Naive thymus-derived CD8-positive, alpha-beta T cell (primary cell): ENCODE data around the gene BNC2. TPM values are rescaled to one million over a fixed set of nuclear protein-coding genes. Genes with fewer than 3 reads are reported as not detected.

Experiments used
- ATAC-seq, 2 donors: fragments of 150-1000 bp; cut with Tn5 transposase in 1 of 2; sonication (Bioruptor Pico), chemical (Tn5 transposase) in 1 of 2; 1 replicate in 1 of 2; 2 replicates in 1 of 2; pipeline ENCODE4 v1.10.0; 2021; ENCODE audit warnings: mild to moderate bottlenecking in 2 of 2, moderate library complexity in 2 of 2
- POLR2A ChIA-PET: fragments of 350-600 bp; sonication (Branson Sonifier 250); formaldehyde crosslinking; loops from one replicate; lab custom pipeline; 2021; ENCODE audit warnings: antibody characterized with exemption; lab: Charles Lee
- DNase-seq, 10 donors: peaks; one replicate each; pipeline versions ENCODE4 v3.0.0 to v3.0.0-alpha.2; 2020 to 2022
- H3K27ac Mint-ChIP-seq, 10 donors: one replicate each; pipeline ENCODE4 v1.8.0; 2020 to 2022; ENCODE audit warnings: mild to moderate bottlenecking in 10 of 10, mixed read lengths in 10 of 10, moderate library complexity in 4 of 10, inconsistent platforms in 1 of 10
- H3K27me3 Mint-ChIP-seq, 5 donors: one replicate each; pipeline ENCODE4 v1.8.0; 2021 to 2022; ENCODE audit warnings: mixed read lengths in 5 of 5
- H3K36me3 Mint-ChIP-seq, 3 donors: one replicate each; pipeline ENCODE4 v1.8.0; 2020 to 2022; ENCODE audit warnings: mixed read lengths in 3 of 3, mild to moderate bottlenecking in 2 of 3, inconsistent platforms in 1 of 3
- H3K4me1 Mint-ChIP-seq, 4 donors: one replicate each; pipeline ENCODE4 v1.8.0; 2021 to 2022; ENCODE audit warnings: mixed read lengths in 4 of 4
- H3K4me3 Mint-ChIP-seq, 10 donors: one replicate each; pipeline ENCODE4 v1.8.0; 2020 to 2022; ENCODE audit warnings: mild to moderate bottlenecking in 10 of 10, mixed read lengths in 10 of 10, moderate library complexity in 6 of 10, inconsistent platforms in 1 of 10
- H3K9me3 Mint-ChIP-seq, 9 donors: one replicate each; pipeline ENCODE4 v1.8.0; 2020 to 2022; ENCODE audit warnings: mixed read lengths in 9 of 9, mild to moderate bottlenecking in 3 of 9, inconsistent platforms in 1 of 9, moderate library complexity in 1 of 9
- polyA plus RNA-seq, 3 donors: library from polyadenylated mRNA; unstranded; fragments of 300-500 nt; fragmentation: Illumina TruSeq; gene quantifications; one replicate each; pipeline ENCODE4 v1.2.3, GENCODE V29; 2021
- total RNA-seq, 8 experiments: library from RNA in 2 of 8; stranded (reverse) in 2 of 8; gene quantifications; one replicate each; pipeline ENCODE4 v1.2.3 and lab custom pipeline; 2021 to 2026

The BNC2 gene
- total and polyA plus RNA-seq, 5 experiments from 2014 or later, result not detected

GRCh38 chr9:16668734-16669295 is 201.7 kb downstream of the BNC2 start:
- H3K9me3 Mint-ChIP-seq, result peaks cover 0 to 4% (median 0%) of the 10 kb centered on the region in 9 donors
- H3K27me3 Mint-ChIP-seq, result peaks cover 0 to 7% (median 2%) of the 10 kb centered on the region in 5 donors
- H3K4me1 Mint-ChIP-seq, result no peaks in the 10 kb centered on the region
- no peak overlapping the region for H3K27ac Mint-ChIP-seq
- H3K4me3 Mint-ChIP-seq, result no peak overlapping the region
- ATAC-seq, result no peak
- no peaks in the 10 kb centered on the region for H3K36me3 Mint-ChIP-seq
- POLR2A ChIA-PET, result no interaction called here
- no peak for DNase-seq

DNA sequence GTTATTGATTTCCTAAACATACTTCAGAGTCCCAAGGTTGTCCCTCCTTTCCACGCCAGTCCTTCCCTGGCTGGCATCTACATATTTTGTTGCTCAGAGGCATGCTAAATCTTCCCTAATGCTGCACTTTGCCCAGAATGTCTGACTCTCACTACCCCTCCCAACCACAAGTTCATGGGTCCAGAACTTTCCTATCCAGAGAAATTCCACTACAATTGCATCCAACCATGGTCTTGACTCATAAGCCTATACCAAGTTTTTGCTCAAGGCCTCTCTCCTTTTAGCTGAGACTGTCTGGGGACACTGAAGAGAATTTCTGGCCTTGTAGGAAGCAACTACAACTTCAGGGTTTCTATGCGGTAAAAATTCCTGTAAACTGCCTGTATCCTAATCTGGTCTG is 206.3 kb downstream of the BNC2 start:
- Mint-ChIP-seq H3K4me1 (no peaks in the 10 kb centered on the region), H3K27ac (peak overlapping the region in 1 of 10 donors; percentile 4), H3K36me3 (no peaks in the 10 kb centered on the region), H3K9me3 (peaks cover 0 to 9% (median 3%) of the 10 kb centered on the region in 9 donors), H3K27me3 (peaks cover 0 to 13% (median 3%) of the 10 kb centered on the region in 5 donors), H3K4me3 (no peak overlapping the region)
- ATAC-seq, result no peak
- no peak for DNase-seq
- POLR2A ChIA-PET, result no interaction called here

GRCh38 chr9:16661816-16662215 is 208.7 kb downstream of the BNC2 start:
- Mint-ChIP-seq H3K4me3 (no peak overlapping the region), H3K27ac (no peak overlapping the region), H3K36me3 (no peaks in the 10 kb centered on the region), H3K27me3 (peaks cover 0 to 13% (median 3%) of the 10 kb centered on the region in 5 donors), H3K9me3 (peaks cover 0 to 10% (median 3%) of the 10 kb centered on the region in 9 donors), H3K4me1 (no peaks in the 10 kb centered on the region)
- no peak for DNase-seq
- no peak for ATAC-seq
- POLR2A ChIA-PET, result no interaction called here

DNA sequence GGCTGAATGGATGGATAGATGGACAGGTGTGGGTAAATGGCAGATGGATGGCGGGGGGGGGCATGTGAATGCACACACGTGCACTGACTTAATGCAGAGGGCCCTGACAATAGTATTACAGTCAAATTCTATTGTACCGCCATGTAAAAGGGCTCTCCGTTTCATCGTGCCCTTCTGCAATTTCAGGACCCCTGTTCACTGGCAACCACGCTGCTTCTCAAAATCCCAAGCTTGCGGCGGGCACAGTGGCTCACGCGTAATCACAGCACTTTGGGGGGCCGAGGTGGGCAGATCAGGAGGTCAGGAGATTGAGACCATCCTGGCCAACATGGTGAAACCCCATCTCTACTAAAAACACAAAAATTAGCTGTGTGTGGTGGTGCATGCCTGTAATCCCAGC is 211.4 kb downstream of the BNC2 start:
- no peaks in the 10 kb centered on the region for H3K36me3 Mint-ChIP-seq
- peaks cover 0 to 24% (median 3%) of the 10 kb centered on the region in 5 donors for H3K27me3 Mint-ChIP-seq
- H3K9me3 Mint-ChIP-seq, result peaks cover 0 to 10% (median 2%) of the 10 kb centered on the region in 9 donors
- H3K27ac Mint-ChIP-seq, result peak overlapping the region in 1 of 10 donors; percentile 11
- no peak overlapping the region for H3K4me3 Mint-ChIP-seq
- no peaks in the 10 kb centered on the region for H3K4me1 Mint-ChIP-seq
- ATAC-seq (no peak), DNase-seq (no peak)
- POLR2A ChIA-PET, result no interaction called here

DNA sequence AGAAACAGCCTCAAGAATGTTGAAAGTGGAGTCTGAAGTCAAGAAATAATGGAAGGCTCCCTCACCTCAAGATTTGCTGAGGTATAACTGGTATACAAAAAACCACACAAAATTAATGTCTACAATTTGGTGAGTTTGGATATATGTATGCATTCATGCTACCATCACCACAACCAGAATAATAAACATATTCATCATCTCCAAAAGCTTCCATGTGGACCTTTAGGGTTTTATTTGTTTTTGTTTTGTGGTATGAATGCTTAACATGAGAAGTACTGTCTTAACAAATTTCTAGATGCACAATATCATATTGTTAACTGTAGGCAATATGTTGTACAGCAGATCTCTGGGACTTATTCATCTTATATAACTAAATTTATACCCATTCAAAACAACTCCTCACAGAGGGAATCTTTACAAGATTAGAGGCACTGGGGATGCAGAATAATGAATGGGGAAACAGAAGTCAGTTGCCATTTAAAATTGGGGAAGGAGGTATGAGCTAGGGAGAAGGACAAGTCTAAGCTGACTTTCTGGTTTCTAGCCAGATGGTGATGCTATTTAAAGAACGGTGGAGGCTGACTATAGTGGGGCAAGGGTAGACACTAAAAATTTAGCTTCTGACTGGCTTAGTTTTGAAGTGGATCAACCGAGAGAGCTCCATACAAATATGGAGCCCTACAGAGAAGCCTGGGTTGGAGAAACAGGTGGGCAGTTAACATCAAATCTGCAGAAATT is 213.9 kb downstream of the BNC2 start:
- Mint-ChIP-seq H3K36me3 (no peaks in the 10 kb centered on the region), H3K9me3 (peaks cover 0 to 10% (median 0%) of the 10 kb centered on the region in 9 donors), H3K27ac (no peak overlapping the region), H3K4me1 (no peaks in the 10 kb centered on the region), H3K27me3 (peaks cover 0 to 29% (median 3%) of the 10 kb centered on the region in 5 donors), H3K4me3 (no peak overlapping the region)
- POLR2A ChIA-PET, result no interaction called here
- DNase-seq (no peak), ATAC-seq (no peak)

- no peaks in the 10 kb centered on the region for H3K36me3 Mint-ChIP-seq
- ATAC-seq (no peak), DNase-seq (no peak)
- no peak overlapping the region for H3K27ac Mint-ChIP-seq
- H3K4me3 Mint-ChIP-seq, result no peak overlapping the region
- peaks cover 0 to 29% (median 3%) of the 10 kb centered on the region in 5 donors for H3K27me3 Mint-ChIP-seq
- H3K4me1 Mint-ChIP-seq, result no peaks in the 10 kb centered on the region
- POLR2A ChIA-PET, result no interaction called here
- H3K9me3 Mint-ChIP-seq, result peaks cover 0 to 5% (median 0%) of the 10 kb centered on the region in 9 donors
These were observed 215.8 kb downstream of the BNC2 start for GRCh38 chr9:16654596-16655126.

- POLR2A ChIA-PET, result no interaction called here
- Mint-ChIP-seq H3K27me3 (peaks cover 0 to 29% (median 1%) of the 10 kb centered on the region in 5 donors), H3K27ac (no peak overlapping the region), H3K4me1 (no peaks in the 10 kb centered on the region), H3K4me3 (no peak overlapping the region), H3K36me3 (no peaks in the 10 kb centered on the region), H3K9me3 (no peaks in the 10 kb centered on the region)
- ATAC-seq, result no peak
- DNase-seq, result no peak
These were observed 216.7 kb downstream of the BNC2 start for GRCh38 chr9:16653491-16654399.

GRCh38 chr9:16652582-16652981 is 217.9 kb downstream of the BNC2 start:
- no peak for ATAC-seq
- H3K27me3 Mint-ChIP-seq, result peaks cover 0 to 29% (median 1%) of the 10 kb centered on the region in 5 donors
- no peaks in the 10 kb centered on the region for H3K36me3 Mint-ChIP-seq
- H3K4me1 Mint-ChIP-seq, result no peaks in the 10 kb centered on the region
- no peak overlapping the region for H3K4me3 Mint-ChIP-seq
- POLR2A ChIA-PET, result no interaction called here
- no peak for DNase-seq
- no peak overlapping the region for H3K27ac Mint-ChIP-seq
- no peaks in the 10 kb centered on the region for H3K9me3 Mint-ChIP-seq

DNA sequence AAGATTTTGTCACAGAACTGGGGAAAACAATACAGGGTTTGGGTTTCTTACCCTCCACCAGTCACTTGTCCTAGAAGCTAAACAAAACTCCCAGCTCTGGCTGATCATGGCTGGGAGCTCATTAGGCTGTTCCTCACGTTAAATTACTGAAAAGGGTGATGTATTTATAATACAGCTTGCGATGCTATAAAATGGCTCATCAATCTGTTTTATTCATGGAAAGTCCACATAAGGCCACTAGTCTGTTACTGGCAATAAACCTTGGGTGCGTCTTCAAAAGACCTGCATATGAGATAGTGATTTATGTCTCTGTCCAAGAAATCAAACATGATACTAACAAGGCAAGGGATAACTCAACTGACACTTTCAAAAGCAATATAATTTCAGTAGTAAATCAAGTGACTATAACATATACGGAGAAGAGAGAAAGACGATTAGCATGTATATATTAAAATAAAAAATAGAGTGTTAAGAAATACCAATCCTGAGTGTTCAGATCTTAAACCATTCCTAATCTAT is 219.0 kb downstream of the BNC2 start:
- ATAC-seq, result no peak
- POLR2A ChIA-PET, result no interaction called here
- no peak for DNase-seq
- Mint-ChIP-seq H3K9me3 (no peaks in the 10 kb centered on the region), H3K4me1 (no peaks in the 10 kb centered on the region), H3K36me3 (no peaks in the 10 kb centered on the region), H3K27me3 (peaks cover 0 to 29% (median 1%) of the 10 kb centered on the region in 5 donors), H3K4me3 (no peak overlapping the region), H3K27ac (no peak overlapping the region)

DNA sequence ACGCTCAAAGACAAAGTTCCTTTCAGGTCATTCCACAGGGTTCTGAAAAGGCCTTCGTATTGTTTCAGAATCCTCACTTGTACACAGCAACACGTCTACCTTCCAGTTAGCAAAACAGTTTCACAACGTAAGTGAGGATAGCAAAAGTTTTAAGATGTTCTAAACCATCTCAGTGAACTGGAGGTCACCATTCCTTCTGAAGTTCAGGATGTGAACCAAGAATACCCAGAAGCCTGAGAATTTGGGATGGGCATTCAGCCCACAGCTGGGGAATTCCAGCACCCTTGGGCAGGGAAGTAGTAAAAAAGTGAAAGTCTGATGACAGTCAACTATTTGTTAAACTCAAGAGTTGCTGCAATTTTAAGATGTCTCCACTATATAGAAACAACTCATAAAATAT is 224.5 kb downstream of the BNC2 start:
- Mint-ChIP-seq H3K4me1 (no peaks in the 10 kb centered on the region), H3K27ac (no peak overlapping the region), H3K9me3 (no peaks in the 10 kb centered on the region), H3K36me3 (no peaks in the 10 kb centered on the region), H3K27me3 (peaks cover 0 to 6% (median 0%) of the 10 kb centered on the region in 5 donors), H3K4me3 (no peak overlapping the region)
- POLR2A ChIA-PET, result no interaction called here
- no peak for ATAC-seq
- no peak for DNase-seq

- Mint-ChIP-seq H3K36me3 (no peaks in the 10 kb centered on the region), H3K9me3 (no peaks in the 10 kb centered on the region), H3K4me1 (no peaks in the 10 kb centered on the region), H3K27me3 (peaks cover 0 to 6% (median 0%) of the 10 kb centered on the region in 5 donors), H3K27ac (no peak overlapping the region), H3K4me3 (no peak overlapping the region)
- ATAC-seq (no peak), DNase-seq (no peak)
- POLR2A ChIA-PET, result no interaction called here
These were observed 227.9 kb downstream of the BNC2 start for GRCh38 chr9:16642421-16643109.

DNA sequence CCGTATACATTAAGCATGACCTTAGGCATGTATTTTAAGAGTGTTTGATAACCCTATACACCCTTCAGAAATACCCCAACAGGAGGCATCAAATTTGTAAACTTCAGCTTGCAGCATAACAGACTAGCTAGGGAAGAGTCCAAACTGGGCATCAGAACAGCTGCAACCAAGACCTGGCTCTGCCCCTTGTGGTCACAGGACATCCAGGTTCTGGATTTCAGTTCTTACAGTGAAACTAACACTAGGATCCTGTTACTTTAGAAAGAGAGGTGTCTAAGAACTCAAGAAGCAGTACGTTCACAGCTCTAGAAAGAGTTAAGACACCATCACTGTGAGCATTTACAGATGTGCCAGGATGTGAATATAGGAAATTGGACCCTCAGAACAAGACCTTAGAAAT is 229.8 kb downstream of the BNC2 start:
- ATAC-seq, result no peak
- H3K27ac Mint-ChIP-seq, result no peak overlapping the region
- no peaks in the 10 kb centered on the region for H3K36me3 Mint-ChIP-seq
- peaks cover 0 to 3% (median 0%) of the 10 kb centered on the region in 5 donors for H3K27me3 Mint-ChIP-seq
- no peak for DNase-seq
- no peaks in the 10 kb centered on the region for H3K4me1 Mint-ChIP-seq
- POLR2A ChIA-PET, result no interaction called here
- H3K4me3 Mint-ChIP-seq, result no peak overlapping the region
- no peaks in the 10 kb centered on the region for H3K9me3 Mint-ChIP-seq
